PC-3 (cell line): ENCODE measurements around the gene FBXO31. TPM values are rescaled to one million over a fixed set of nuclear protein-coding genes. Genes with fewer than 3 reads are reported as not detected.

Source experiments
- ATAC-seq: fragments of 200-7000 bp; cut with Tn5 transposase; 2 replicates; pipeline ENCODE4 v1.9.1; 2020; ENCODE audit warnings: mild to moderate bottlenecking, moderate library complexity
- BruUV-seq: library from RNA; stranded (reverse); fragments of 400-500 nt; replicated peaks from 2 replicates; lab custom pipeline; 2021; lab: Mats Ljungman, UMichigan
- CTCF ChIA-PET: fragments of 300-600 bp; sonication (Branson Sonifier 250); formaldehyde crosslinking; loops from one replicate; lab custom pipeline; 2022; ENCODE audit warnings: antibody characterized with exemption; lab: Charles Lee
- POLR2A ChIA-PET: fragments of 300-600 bp; sonication (Branson Sonifier 250); formaldehyde crosslinking; loops from one replicate; lab custom pipeline; 2022; ENCODE audit warnings: antibody characterized with exemption; ENCODE audit not compliant: unreplicated experiment; lab: Charles Lee
- DNase-seq: peaks from one replicate; pipeline ENCODE4 v3.0.0-alpha.2; 2015
- H2AFZ ChIP-seq: fragments of 300-600 bp; sonication (generic); 2 replicates; pipeline ENCODE4 v1.6.0; 2016; ENCODE audit warnings: antibody characterized with exemption, low read length
- H3F3A ChIP-seq: fragments of 300-600 bp; sonication (generic); one replicate; pipeline ENCODE4 v1.6.0; 2017; ENCODE audit warnings: antibody characterized with exemption, low read length, control low read depth, mild to moderate bottlenecking; ENCODE audit not compliant: unreplicated experiment
- H3K27ac ChIP-seq: fragments of 300-600 bp; sonication (generic); 2 replicates; pipeline ENCODE4 v1.5.1; 2016; ENCODE audit warnings: mild to moderate bottlenecking, low read length
- H3K27me3 ChIP-seq: fragments of 300-600 bp; sonication (generic); 2 replicates; pipeline ENCODE4 v1.6.1; 2016; ENCODE audit warnings: low read length, mixed read lengths
- H3K36me3 ChIP-seq: fragments of 300-600 bp; sonication (generic); 2 replicates; pipeline ENCODE4 v1.6.1; 2016; ENCODE audit warnings: low read depth, mixed run types, low read length, mixed read lengths
- H3K4me1 ChIP-seq: fragments of 300-600 bp; sonication (generic); 2 replicates; pipeline ENCODE4 v1.5.1; 2016; ENCODE audit warnings: low read length; ENCODE audit not compliant: insufficient read depth
- H3K4me2 ChIP-seq: fragments of 300-600 bp; sonication (generic); 2 replicates; pipeline ENCODE4 v1.6.0; 2016; ENCODE audit warnings: low read length
- H3K4me3 ChIP-seq: fragments of 300-600 bp; sonication (generic); 2 replicates; pipeline ENCODE4 v1.5.1; 2016; ENCODE audit warnings: mild to moderate bottlenecking, low read length, mixed read lengths
- H3K79me2 ChIP-seq: fragments of 300-600 bp; sonication (generic); 2 replicates; pipeline ENCODE4 v1.6.1; 2017; ENCODE audit warnings: low read length, mixed read lengths
- H3K9ac ChIP-seq: fragments of 300-600 bp; sonication (generic); 2 replicates; pipeline ENCODE4 v1.6.0; 2016; ENCODE audit warnings: mild to moderate bottlenecking, low read length
- H3K9me2 ChIP-seq: fragments of 300-600 bp; sonication (generic); replicated peaks from 2 replicates; pipeline ENCODE4 v1.6.1; 2016; ENCODE audit warnings: mixed run types, low read length, mixed read lengths
- H3K9me3 ChIP-seq: fragments of 300-600 bp; sonication (generic); 2 replicates; pipeline ENCODE4 v1.6.1; 2016; ENCODE audit warnings: low read length, mixed read lengths
- H4K20me1 ChIP-seq: fragments of 300-600 bp; sonication (generic); 2 replicates; pipeline ENCODE4 v1.6.1; 2016; ENCODE audit warnings: low read length, mixed read lengths
- CTCF ChIP-seq: fragments of 300-600 bp; sonication (generic); conservative IDR thresholded peaks from 2 replicates; pipeline ENCODE4 v1.5.1; 2017; ENCODE audit warnings: antibody characterized with exemption, low read depth, mild to moderate bottlenecking, low read length
- EZH2 ChIP-seq: fragments of 300-600 bp; sonication (generic); IDR thresholded peaks from one replicate; pipeline ENCODE4 v1.6.1; 2017; ENCODE audit warnings: antibody characterized with exemption, mild to moderate bottlenecking, low read length; ENCODE audit not compliant: unreplicated experiment
- EZH2phosphoT487 ChIP-seq: fragments of 300-600 bp; sonication (generic); IDR thresholded peaks from 2 replicates; pipeline ENCODE4 v1.6.1; 2018; ENCODE audit warnings: mild to moderate bottlenecking, antibody characterized with exemption, low read length, borderline replicate concordance
- intact Hi-C: fragments of 100-400 bp; cut with micrococcal nuclease; formaldehyde crosslinking; loops from 2 replicates; pipeline ENCODE4 v1.9.0; 2023
- total RNA-seq: library from RNA; depleted of rRNA; stranded (reverse); fragments of >200 nt; gene quantifications from 2 replicates; pipeline ENCODE4 v1.2.3, GENCODE V29; 2014

FBXO31 gene
- total RNA-seq, 1 experiment from 2014 or later = 14.8 TPM

- BruUV-seq = no TSS peak
- ATAC-seq (no peak), DNase-seq (no peak)
- Histone ChIP-seq H3K4me2 (no peak overlapping the region), H3K4me1 (peaks cover 10% of the 10 kb centered on the region; the same call in 1 of the 2 replicates), H3K79me2 (peaks cover 85% of the 10 kb centered on the region), H3K27ac (no peak overlapping the region), H3K9ac (no peak overlapping the region), H3K4me3 (no peak overlapping the region), H2AFZ (no peak overlapping the region), H3K9me2 (no peaks in the 10 kb centered on the region), H3K36me3 (no peaks in the 10 kb centered on the region), H3K9me3 (no peaks in the 10 kb centered on the region), H3K27me3 (no peaks in the 10 kb centered on the region), H4K20me1 (peaks cover 9% of the 10 kb centered on the region; the same call in 1 of the 2 replicates), H3F3A (no peaks in the 10 kb centered on the region)
- intact Hi-C loops = no loop called here
- POLR2A ChIA-PET = no interaction called here
- TF ChIP-seq CTCF (no peak), EZH2phosphoT487 (no peak), EZH2 (no peak)
- CTCF ChIA-PET = no interaction called here
Observed at GRCh38 chr16:87376660-87377059, 6.9 kb downstream of the FBXO31 start.

- no peaks in the 10 kb centered on the region for H3K9me2 ChIP-seq
- H3K27me3 ChIP-seq = no peaks in the 10 kb centered on the region
- H3F3A ChIP-seq = no peaks in the 10 kb centered on the region
- H3K79me2 ChIP-seq = peaks cover 85% of the 10 kb centered on the region
- H3K9ac ChIP-seq = no peak overlapping the region
- DNase-seq (no peak), ATAC-seq (no peak)
- TF ChIP-seq CTCF (no peak), EZH2phosphoT487 (no peak), EZH2 (no peak)
- H2AFZ ChIP-seq = no peak overlapping the region
- H3K36me3 ChIP-seq = no peaks in the 10 kb centered on the region
- H3K9me3 ChIP-seq = no peaks in the 10 kb centered on the region
- no peaks in the 10 kb centered on the region for H3K4me1 ChIP-seq
- intact Hi-C loops = no loop called here
- H3K27ac ChIP-seq = no peak overlapping the region
- CTCF ChIA-PET = no interaction called here
- POLR2A ChIA-PET = no interaction called here
- BruUV-seq = no TSS peak
- H3K4me3 ChIP-seq = no peak overlapping the region
- no peak overlapping the region for H3K4me2 ChIP-seq
- H4K20me1 ChIP-seq = no peaks in the 10 kb centered on the region
Observed at GRCh38 chr16:87375426-87376135, 8.0 kb downstream of the FBXO31 start.

GRCh38 chr16:87374313-87374712 is 9.3 kb downstream of the FBXO31 start:
- Histone ChIP-seq H3K27ac (no peak overlapping the region), H3K36me3 (no peaks in the 10 kb centered on the region), H3K9me2 (no peaks in the 10 kb centered on the region), H3K79me2 (peaks cover 83% of the 10 kb centered on the region), H3K9me3 (no peaks in the 10 kb centered on the region), H3K27me3 (no peaks in the 10 kb centered on the region), H3K4me2 (no peak overlapping the region), H3K4me3 (no peak overlapping the region), H4K20me1 (no peaks in the 10 kb centered on the region), H3K9ac (no peak overlapping the region), H3K4me1 (no peaks in the 10 kb centered on the region), H2AFZ (no peak overlapping the region), H3F3A (no peaks in the 10 kb centered on the region)
- ATAC-seq (no peak), DNase-seq (no peak)
- TF ChIP-seq CTCF (no peak), EZH2 (no peak), EZH2phosphoT487 (no peak)
- no TSS peak for BruUV-seq
- intact Hi-C loops = no loop called here
- ChIA-PET POLR2A (no interaction called here), CTCF (no interaction called here)
